HepG2 (cell line): ENCODE data around the gene SGK1. TPM values are rescaled to one million over a fixed set of nuclear protein-coding genes. Genes with fewer than 3 reads are reported as not detected.
"Not testable (repeated sequence)": the region's sequence is repeated elsewhere in the genome, so short reads cannot be mapped to it uniquely, and the experiment has no call there.

Experiments
- ATAC-seq: fragments of 200-7000 bp; cut with Tn5 transposase; 3 replicates; pipeline ENCODE4 v1.9.1; 2020; ENCODE audit warnings: mild to moderate bottlenecking, moderate library complexity
- BruUV-seq: library from RNA; stranded (reverse); fragments of 400-500 nt; replicated peaks from 2 replicates; lab custom pipeline; 2021; lab: Mats Ljungman, UMichigan
- CTCF ChIA-PET: fragments of 300-600 bp; formaldehyde crosslinking; extraction: SDS; loops from one replicate; lab custom pipeline; 2021; ENCODE audit warnings: low total read pairs, inconsistent platforms, low intra/inter-chr PET ratio; lab: Yijun Ruan, JAX
- POLR2A ChIA-PET: fragments of 350-600 bp; sonication (Branson Sonifier 250); formaldehyde crosslinking; loops from one replicate; lab custom pipeline; 2020; ENCODE audit warnings: antibody characterized with exemption, inconsistent platforms; lab: Yijun Ruan, JAX
- DNase-seq: peaks from one replicate; pipeline ENCODE4 v3.0.0-alpha.2; 2015; ENCODE audit warnings: low spot score
- FAIRE-seq: peaks from 3 replicates; lab custom pipeline; 2011; peaks lifted over from hg19 to GRCh38; lab: Jason Lieb, UNC
- H2AFZ ChIP-seq: one replicate; pipeline ENCODE4 v1.6.1; 2011; ENCODE audit warnings: low read length, inconsistent platforms
- H3K27ac ChIP-seq: fragments of 300-600 bp; 3 replicates; pipeline ENCODE4 v1.8.0; 2011; ENCODE audit warnings: mixed run types, mild to moderate bottlenecking, mixed read lengths, low read length, inconsistent platforms; ENCODE audit not compliant: insufficient read depth; ENCODE audit errors: extremely low read length
- H3K27me3 ChIP-seq, 2 experiments: fragments of 200-600 bp in 1 of 2; 2 replicates in 1 of 2; 3 replicates in 1 of 2; pipeline versions ENCODE4 v1.6.0 to v1.8.0; 2011; ENCODE audit warnings: low read length in 2 of 2, mild to moderate bottlenecking in 2 of 2, moderate library complexity in 2 of 2, inconsistent platforms in 1 of 2; ENCODE audit not compliant: insufficient read depth in 2 of 2, control insufficient read depth in 1 of 2
- H3K36me3 ChIP-seq, 2 experiments: fragments of 200-600 bp in 1 of 2; replicated peaks in 1 of 2; 2 replicates in 1 of 2; 3 replicates in 1 of 2; pipeline versions ENCODE4 v1.5.1 to v1.8.0; 2011; ENCODE audit warnings: low read length in 2 of 2, inconsistent platforms in 1 of 2; ENCODE audit not compliant: insufficient read depth in 2 of 2, control insufficient read depth in 1 of 2
- H3K4me1 ChIP-seq: 2 replicates; pipeline ENCODE4 v1.5.1; 2012; ENCODE audit warnings: low read length, inconsistent platforms; ENCODE audit not compliant: insufficient read depth
- H3K4me2 ChIP-seq: 2 replicates; pipeline ENCODE4 v1.6.0; 2011; ENCODE audit warnings: low read depth, low read length, inconsistent platforms
- H3K4me3 ChIP-seq, 3 experiments: fragments of 200-600 bp in 1 of 3; sonication (generic), shearing (Covaris generic) in 1 of 3; replicated peaks in 1 of 3; 2 replicates each; pipeline ENCODE4 v1.5.1; 2011 to 2016; ENCODE audit warnings: low read length in 3 of 3, inconsistent platforms in 2 of 3, low read depth in 2 of 3, mild to moderate bottlenecking in 2 of 3, control low read depth in 1 of 3, mixed read lengths in 1 of 3; ENCODE audit not compliant: insufficient read depth in 1 of 3
- H3K79me2 ChIP-seq: one replicate; pipeline ENCODE4 v1.6.1; 2011; ENCODE audit warnings: low read length, inconsistent platforms; ENCODE audit not compliant: insufficient read depth
- H3K9ac ChIP-seq: 2 replicates; pipeline ENCODE4 v1.6.0; 2011; ENCODE audit warnings: mild to moderate bottlenecking, low read depth, low read length, inconsistent platforms; ENCODE audit not compliant: insufficient read depth
- H3K9me3 ChIP-seq: 2 replicates; pipeline ENCODE4 v1.5.1; 2012; ENCODE audit warnings: mild to moderate bottlenecking, low read length
- H4K20me1 ChIP-seq: 2 replicates; pipeline ENCODE4 v1.6.0; 2011; ENCODE audit warnings: inconsistent platforms, mild to moderate bottlenecking, low read length, moderate library complexity; ENCODE audit not compliant: insufficient read depth
- BHLHE40 ChIP-seq: IDR thresholded peaks from 2 replicates; pipeline ENCODE4 v1.6.1; 2011; ENCODE audit warnings: low read length, improper control_type of control experiment
- CREB3 ChIP-seq: sonication (generic); formaldehyde crosslinking; IDR thresholded peaks from 2 replicates; pipeline ENCODE4 v1.5.0; 2020; ENCODE audit warnings: missing genetic modification reagents
- ELF4 ChIP-seq: sonication (generic); formaldehyde crosslinking; IDR thresholded peaks from 2 replicates; pipeline ENCODE4 v1.5.0; 2020; ENCODE audit warnings: missing genetic modification reagents, mild to moderate bottlenecking, moderate library complexity, borderline replicate concordance
- MAX ChIP-seq: IDR thresholded peaks from 2 replicates; pipeline ENCODE4 v1.6.1; 2012; ENCODE audit warnings: inconsistent platforms
- MED13 ChIP-seq: sonication (generic); formaldehyde crosslinking; IDR thresholded peaks from 2 replicates; pipeline ENCODE4 v1.5.0; 2020; ENCODE audit warnings: missing genetic modification reagents
- PITX1 ChIP-seq: sonication (generic); formaldehyde crosslinking; IDR thresholded peaks from 2 replicates; pipeline ENCODE4 v1.5.1; 2020; ENCODE audit warnings: mild to moderate bottlenecking, missing genetic modification reagents
- RNF2 ChIP-seq: fragments of 450-650 bp; conservative IDR thresholded peaks from 2 replicates; pipeline ENCODE4 v1.6.1; 2016; ENCODE audit warnings: low read depth
- YEATS4 ChIP-seq: sonication (generic); formaldehyde crosslinking; IDR thresholded peaks from 2 replicates; pipeline ENCODE4 v1.4.0; 2020; ENCODE audit warnings: missing genetic modification reagents, borderline replicate concordance
- ZBTB1 ChIP-seq: sonication (generic); formaldehyde crosslinking; IDR thresholded peaks from 2 replicates; pipeline ENCODE4 v1.4.0; 2020; ENCODE audit warnings: missing genetic modification reagents, borderline replicate concordance
- ZNF33A ChIP-seq: sonication (generic); formaldehyde crosslinking; IDR thresholded peaks from 2 replicates; pipeline ENCODE4 v1.5.1; 2020; ENCODE audit warnings: missing genetic modification reagents, mild to moderate bottlenecking, moderate library complexity, borderline replicate concordance
- ZNF629 ChIP-seq: sonication (generic); formaldehyde crosslinking; conservative IDR thresholded peaks from 2 replicates; pipeline ENCODE4 v1.5.0; 2020; ENCODE audit warnings: missing genetic modification reagents
- ZNF660 ChIP-seq: sonication (generic); formaldehyde crosslinking; IDR thresholded peaks from 2 replicates; pipeline ENCODE4 v1.5.1; 2020; ENCODE audit warnings: mild to moderate bottlenecking, low read depth, missing genetic modification reagents, borderline replicate concordance
- WGBS: methylation state at CpG from one replicate; pipeline ENCODE4 v1.1.6; 2017; ENCODE audit warnings: low lambda C conversion rate; 5-methylcytosine and 5-hydroxymethylcytosine counted together
- in situ Hi-C: cut with HindIII; loops from 2 replicates; pipeline ENCODE4 v1.10.0; 2017; ENCODE audit warnings: low pct_unique_long_range_greater_than_20kb; ENCODE audit not compliant: extremely low pct_ligation_motif_present
- intact Hi-C: fragments of 100-400 bp; cut with micrococcal nuclease; formaldehyde crosslinking; loops from one replicate; pipeline ENCODE4 v1.10.0; 2022; ENCODE audit not compliant: unreplicated experiment
- polyA plus RNA-seq, 8 experiments: library from polyadenylated mRNA; depleted of rRNA in 3 of 8; stranded (reverse) in 7 of 8; unstranded in 1 of 8; fragments of >200 nt; fragmentation: Illumina TruSeq in 4 of 8; extraction: Trizol in 4 of 8; gene quantifications; 2 replicates each; pipeline versions ENCODE4 v1.2.1 to v1.2.3, GENCODE V29; 2011 to 2016; ENCODE audit warnings: low read depth in 4 of 8, missing spikeins in 1 of 8, mixed read lengths in 1 of 8; ENCODE audit not compliant: insufficient read depth in 1 of 8
- total RNA-seq, 5 experiments: library from RNA; depleted of rRNA; stranded (reverse); fragments of >200 nt; fragmentation: Illumina TruSeq; extraction: Trizol; gene quantifications; 2 replicates each; pipeline ENCODE4 v1.2.3, GENCODE V29; 2016; ENCODE audit warnings: low read depth in 1 of 5
- TF ChIP-seq, protein P1 (sequence below): sonication (generic); formaldehyde crosslinking; IDR thresholded peaks from 2 replicates; pipeline ENCODE4 v1.4.0; 2020; ENCODE audit warnings: missing genetic modification reagents

SGK1 gene
- total and polyA plus RNA-seq, 2 of the 13 experiments (the other 11 are each of a cell fraction or from before 2014, with no cell fraction given), result 56.1 to 56.2 TPM

GRCh38 chr6:134278000-134278399 lies 39.9 kb downstream of the SGK1 start (continued):
- TF ChIP-seq RNF2, result no peak
- TF ChIP-seq, all 625 proteins: peak for 1

DNA sequence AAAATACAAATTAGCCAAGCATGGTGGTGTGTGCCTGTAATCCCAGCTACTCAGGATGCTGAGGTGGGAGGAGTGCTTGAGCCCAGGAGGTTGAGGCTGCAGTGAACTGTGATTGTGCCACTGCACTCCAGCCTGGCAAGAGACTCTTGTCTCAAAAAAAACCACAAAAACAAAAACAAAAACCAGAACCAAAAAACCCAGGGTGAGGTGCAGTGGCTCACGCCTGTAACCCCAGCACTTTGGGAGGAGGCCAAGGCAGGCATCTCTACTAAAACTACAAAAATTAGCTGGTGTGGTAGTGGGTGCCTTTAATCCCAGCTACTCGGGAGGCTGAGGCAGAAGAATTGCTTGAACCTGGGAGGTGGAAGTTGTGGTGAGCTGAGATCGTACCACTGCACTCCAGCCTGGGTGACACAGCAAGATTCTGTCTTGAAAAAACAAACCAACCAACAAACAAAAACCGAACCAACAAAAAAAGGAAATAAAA lies 41.0 kb downstream of the SGK1 start:
- H3K4me3 ChIP-seq, H3K27me3 ChIP-seq, in situ Hi-C loops, POLR2A ChIA-PET, H4K20me1 ChIP-seq, H3K9ac ChIP-seq, intact Hi-C loops, H2AFZ ChIP-seq, H3K27ac ChIP-seq, CTCF ChIA-PET, FAIRE-seq, H3K79me2 ChIP-seq, H3K9me3 ChIP-seq, BruUV-seq, H3K4me2 ChIP-seq, H3K4me1 ChIP-seq, H3K36me3 ChIP-seq, DNase-seq, ATAC-seq: not testable (repeated sequence)
- WGBS, result 8% methylated on average over 4 of the region's 4 CpGs

DNA sequence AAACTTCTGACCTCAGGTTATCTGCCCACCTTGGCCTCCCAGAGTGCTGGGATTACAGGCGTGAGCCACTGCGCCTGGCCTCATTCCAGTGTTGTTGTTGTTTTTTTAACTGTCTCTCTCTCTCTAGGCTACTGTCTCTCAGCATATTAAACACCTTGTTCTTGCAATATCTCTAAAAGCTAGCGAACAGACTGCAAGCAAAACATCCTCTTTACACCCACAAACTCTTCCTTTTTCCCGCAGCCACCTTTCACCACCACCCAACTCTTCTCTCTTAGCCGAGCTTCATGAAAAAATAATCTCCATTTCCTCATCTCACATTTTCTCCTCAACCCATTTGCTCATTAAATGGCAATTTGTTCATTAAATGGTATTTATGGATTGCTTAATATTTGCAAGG lies 45.5 kb downstream of the SGK1 start:
- no peak for DNase-seq
- intact Hi-C loops (no loop called here), in situ Hi-C loops (no loop called here)
- no peak for TF ChIP-seq MAX
- no peak for TF ChIP-seq ELF4
- no peak for TF ChIP-seq MED13 (CRISPR knock-in tag)
- TF ChIP-seq ZNF33A (CRISPR knock-in tag), result no peak
- TF ChIP-seq BHLHE40, result no peak
- TF ChIP-seq YEATS4 (CRISPR knock-in tag), result no peak
- TF ChIP-seq PITX1 (CRISPR knock-in tag), result no peak
- no peak for TF ChIP-seq CREB3 (CRISPR knock-in tag)
- TF ChIP-seq ZNF660 (CRISPR knock-in tag), result no peak
- TF ChIP-seq ZBTB1, result no peak
- TF ChIP-seq, protein P1, sequence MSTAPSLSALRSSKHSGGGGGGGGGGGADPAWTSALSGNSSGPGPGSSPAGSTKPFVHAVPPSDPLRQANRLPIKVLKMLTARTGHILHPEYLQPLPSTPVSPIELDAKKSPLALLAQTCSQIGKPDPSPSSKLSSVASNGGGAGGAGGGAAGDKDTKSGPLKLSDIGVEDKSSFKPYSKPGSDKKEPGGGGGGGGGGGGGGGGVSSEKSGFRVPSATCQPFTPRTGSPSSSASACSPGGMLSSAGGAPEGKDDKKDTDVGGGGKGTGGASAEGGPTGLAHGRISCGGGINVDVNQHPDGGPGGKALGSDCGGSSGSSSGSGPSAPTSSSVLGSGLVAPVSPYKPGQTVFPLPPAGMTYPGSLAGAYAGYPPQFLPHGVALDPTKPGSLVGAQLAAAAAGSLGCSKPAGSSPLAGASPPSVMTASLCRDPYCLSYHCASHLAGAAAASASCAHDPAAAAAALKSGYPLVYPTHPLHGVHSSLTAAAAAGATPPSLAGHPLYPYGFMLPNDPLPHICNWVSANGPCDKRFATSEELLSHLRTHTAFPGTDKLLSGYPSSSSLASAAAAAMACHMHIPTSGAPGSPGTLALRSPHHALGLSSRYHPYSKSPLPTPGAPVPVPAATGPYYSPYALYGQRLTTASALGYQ (CRISPR knock-in tag), result no peak
- no peak for TF ChIP-seq ZNF629 (CRISPR knock-in tag)
- Histone ChIP-seq H3K79me2 (no peaks in the 10 kb centered on the region), H3K4me3 (no peak overlapping the region), H3K4me2 (no peak overlapping the region), H3K4me1 (peaks cover 6% of the 10 kb centered on the region; the same call in 1 of the 2 replicates), H3K27ac (no peak overlapping the region), H2AFZ (no peak overlapping the region), H4K20me1 (no peaks in the 10 kb centered on the region), H3K9me3 (no peaks in the 10 kb centered on the region), H3K27me3 (peaks cover 0 to 2% of the 10 kb centered on the region in 2 experiments; a peak in 3 of 5 replicates), H3K36me3 (no peaks in the 10 kb centered on the region), H3K9ac (no peak overlapping the region)
- POLR2A ChIA-PET, result no interaction called here
- BruUV-seq, result no TSS peak
- no peak for ATAC-seq
- CTCF ChIA-PET, result no interaction called here
- WGBS, result 52% methylated on average over 5 of the region's 5 CpGs
- no peak for FAIRE-seq
